ENCODE results near the gene ZNF653. TPM values are rescaled to one million over a fixed set of nuclear protein-coding genes. Genes with fewer than 3 reads are reported as not detected.

ZNF653 gene
- total RNA-seq, 2 donors from 2014 or later, result 5.4 to 25.0 TPM

DNA sequence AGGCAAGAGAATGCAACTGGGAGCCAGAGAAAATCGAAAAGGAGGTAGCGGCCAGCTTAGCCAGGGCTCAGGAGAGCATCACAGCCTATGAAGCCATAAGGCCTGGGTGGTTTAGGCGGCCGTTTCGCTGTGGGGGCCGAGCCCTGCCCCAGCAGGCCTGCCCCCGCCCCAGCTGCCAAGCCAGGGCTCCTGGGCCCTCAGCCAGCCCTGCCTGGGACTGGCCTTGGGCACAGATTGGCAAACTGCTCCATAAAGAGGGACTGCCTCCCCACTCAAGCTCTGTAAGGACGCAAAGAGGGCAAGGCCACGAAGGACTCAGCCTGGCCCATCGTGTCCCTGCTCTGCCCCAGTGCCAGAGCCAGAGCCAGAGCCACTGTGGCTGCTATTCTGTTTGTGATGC is 10.2 kb downstream of the ZNF653 start:
- Histone ChIP-seq H3K27me3 (replicated peaks; ENCODE audit: insufficient read depth) (no peaks in the 10 kb centered on the region), H3K4me1 (ENCODE audit: control insufficient read depth in 1 of 2, low read depth in 2 of 2) (no peaks in the 10 kb centered on the region), H3K4me3 (no peak overlapping the region), H3K36me3 (peaks cover 21% of the 10 kb centered on the region), H3K27ac (no peak overlapping the region), H3K9me3 (no peaks in the 10 kb centered on the region)
- TF ChIP-seq, protein P1, sequence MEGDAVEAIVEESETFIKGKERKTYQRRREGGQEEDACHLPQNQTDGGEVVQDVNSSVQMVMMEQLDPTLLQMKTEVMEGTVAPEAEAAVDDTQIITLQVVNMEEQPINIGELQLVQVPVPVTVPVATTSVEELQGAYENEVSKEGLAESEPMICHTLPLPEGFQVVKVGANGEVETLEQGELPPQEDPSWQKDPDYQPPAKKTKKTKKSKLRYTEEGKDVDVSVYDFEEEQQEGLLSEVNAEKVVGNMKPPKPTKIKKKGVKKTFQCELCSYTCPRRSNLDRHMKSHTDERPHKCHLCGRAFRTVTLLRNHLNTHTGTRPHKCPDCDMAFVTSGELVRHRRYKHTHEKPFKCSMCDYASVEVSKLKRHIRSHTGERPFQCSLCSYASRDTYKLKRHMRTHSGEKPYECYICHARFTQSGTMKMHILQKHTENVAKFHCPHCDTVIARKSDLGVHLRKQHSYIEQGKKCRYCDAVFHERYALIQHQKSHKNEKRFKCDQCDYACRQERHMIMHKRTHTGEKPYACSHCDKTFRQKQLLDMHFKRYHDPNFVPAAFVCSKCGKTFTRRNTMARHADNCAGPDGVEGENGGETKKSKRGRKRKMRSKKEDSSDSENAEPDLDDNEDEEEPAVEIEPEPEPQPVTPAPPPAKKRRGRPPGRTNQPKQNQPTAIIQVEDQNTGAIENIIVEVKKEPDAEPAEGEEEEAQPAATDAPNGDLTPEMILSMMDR (IDR thresholded peaks at IDR 0.05), result no peak
- ATAC-seq (ENCODE audit: insufficient number of reproducible peaks, low FRiP score, low read depth) (no peak), DNase-seq (ENCODE audit: low spot score) (no peak)

DNA sequence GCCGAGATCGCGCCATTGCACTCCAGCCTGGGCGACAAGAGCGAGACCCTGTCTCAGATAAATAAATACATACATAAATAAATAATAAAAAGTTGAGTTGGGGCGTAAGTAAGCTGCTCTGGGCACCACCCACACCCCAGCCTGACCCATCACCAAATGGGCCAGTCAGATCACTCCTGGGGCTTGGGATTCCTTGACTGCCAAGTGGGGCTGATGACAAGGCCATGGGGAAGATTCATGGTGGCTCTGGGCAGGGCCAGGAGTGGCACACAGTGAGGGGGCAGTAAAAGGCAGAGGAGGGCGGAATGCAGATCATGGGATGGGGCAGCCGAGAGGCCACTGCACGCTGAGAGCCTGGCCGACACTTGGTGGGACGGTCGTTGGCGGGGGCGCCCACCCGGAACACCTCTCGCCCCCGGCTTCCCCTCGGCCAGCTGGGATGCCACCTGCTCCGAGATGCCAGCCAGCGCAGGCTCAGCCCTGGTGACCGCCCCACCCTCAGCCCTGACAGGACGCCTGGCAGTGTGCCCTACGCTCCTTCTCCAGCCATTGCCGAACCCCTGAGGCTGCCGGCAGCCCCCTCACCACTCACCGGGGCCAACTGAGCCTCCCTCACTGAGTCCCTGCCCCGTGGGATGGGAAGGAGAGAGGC is 10.9 kb downstream of the ZNF653 start:
- TF ChIP-seq, protein P1 (IDR thresholded peaks at IDR 0.05), result no peak
- H3K36me3 ChIP-seq, result peaks cover 22% of the 10 kb centered on the region
- no peak overlapping the region for H3K27ac ChIP-seq
- no peaks in the 10 kb centered on the region for H3K9me3 ChIP-seq
- H3K27me3 ChIP-seq (replicated peaks; ENCODE audit: insufficient read depth), result no peaks in the 10 kb centered on the region
- H3K4me1 ChIP-seq (ENCODE audit: control insufficient read depth in 1 of 2, low read depth in 2 of 2), result no peaks in the 10 kb centered on the region
- no peak overlapping the region for H3K4me3 ChIP-seq
- DNase-seq (ENCODE audit: low spot score), result no peak
- no peak for ATAC-seq (ENCODE audit: insufficient number of reproducible peaks, low FRiP score, low read depth)

DNA sequence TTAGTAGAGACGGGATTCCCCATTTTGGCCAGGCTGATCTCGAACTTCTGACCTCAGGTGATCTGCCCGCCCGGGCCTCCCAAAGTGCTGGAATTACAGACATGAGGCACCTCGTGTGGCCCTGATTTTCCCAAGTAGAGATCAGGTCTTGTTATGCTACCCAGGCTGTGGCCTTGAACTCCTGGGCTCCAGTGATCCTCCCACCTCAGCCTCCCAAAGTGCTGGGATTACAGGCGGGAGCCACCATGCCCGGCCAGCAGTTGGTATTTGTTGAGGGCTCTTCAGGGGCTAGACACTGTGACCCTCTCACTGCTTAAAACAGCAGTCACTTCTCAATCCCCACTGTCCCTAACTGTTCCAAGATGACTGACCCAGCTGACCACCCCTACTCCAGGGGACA is 16.3 kb downstream of the ZNF653 start:
- TF ChIP-seq, protein P1 (IDR thresholded peaks at IDR 0.05), result no peak
- Histone ChIP-seq H3K27me3 (replicated peaks; ENCODE audit: insufficient read depth) (no peaks in the 10 kb centered on the region), H3K9me3 (no peaks in the 10 kb centered on the region), H3K4me1 (ENCODE audit: control insufficient read depth in 1 of 2, low read depth in 2 of 2) (no peaks in the 10 kb centered on the region), H3K4me3 (no peak overlapping the region), H3K36me3 (peaks cover 11% of the 10 kb centered on the region), H3K27ac (no peak overlapping the region)
- DNase-seq (ENCODE audit: low spot score) (no peak), ATAC-seq (ENCODE audit: insufficient number of reproducible peaks, low FRiP score, low read depth) (no peak)

DNA sequence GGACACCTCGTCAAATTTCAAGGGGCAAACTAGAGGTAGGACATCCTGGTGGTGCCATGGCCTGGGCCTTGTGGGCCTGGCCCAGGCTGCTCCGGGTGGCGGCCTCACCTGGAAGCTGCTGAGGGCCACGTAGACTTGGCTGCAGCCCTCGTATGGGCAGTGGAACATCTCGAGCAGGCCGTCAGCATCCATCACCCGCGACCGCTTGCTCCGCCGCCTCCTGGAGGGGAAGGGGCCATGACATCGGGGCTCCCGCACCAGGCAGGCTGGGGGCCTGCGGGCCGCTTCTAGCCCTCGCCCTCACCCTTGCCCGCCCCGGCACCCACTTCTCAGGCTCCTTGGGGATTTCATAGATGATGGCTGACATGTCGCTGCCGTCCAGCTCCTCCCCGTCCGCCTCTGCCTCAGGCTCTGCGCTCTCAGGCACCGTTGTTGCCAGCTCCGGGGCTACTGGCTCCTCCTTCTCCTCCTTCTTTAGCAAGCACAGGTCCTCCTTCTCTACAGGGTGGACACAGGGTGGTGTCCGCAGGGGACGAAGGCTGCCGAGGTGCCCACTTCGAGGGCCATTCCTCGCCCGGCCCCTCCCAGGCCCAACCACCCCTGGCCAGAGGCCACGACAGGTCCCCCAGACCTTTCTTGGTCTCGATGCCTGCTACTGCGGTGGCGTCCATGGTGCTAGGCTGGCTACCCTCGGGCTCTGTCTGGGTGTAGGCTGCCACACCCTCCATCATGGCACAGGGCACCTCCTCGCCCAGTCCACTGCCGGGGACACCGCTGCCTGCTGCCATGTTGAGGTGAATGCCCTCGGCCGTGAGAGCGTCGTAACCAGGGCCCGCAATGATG is 18.8 kb downstream of the ZNF653 start:
- ATAC-seq (ENCODE audit: insufficient number of reproducible peaks, low FRiP score, low read depth) (no peak), DNase-seq (ENCODE audit: low spot score) (no peak)
- no peaks in the 10 kb centered on the region for H3K9me3 ChIP-seq
- no peak overlapping the region for H3K27ac ChIP-seq
- peaks cover 4% of the 10 kb centered on the region for H3K27me3 ChIP-seq (replicated peaks; ENCODE audit: insufficient read depth)
- H3K4me1 ChIP-seq (ENCODE audit: control insufficient read depth in 1 of 2, low read depth in 2 of 2), result peaks cover 6 to 14% of the 10 kb centered on the region in 2 donors
- no peak overlapping the region for H3K4me3 ChIP-seq
- TF ChIP-seq, protein P1 (IDR thresholded peaks at IDR 0.05), result no peak
- peaks cover 4% of the 10 kb centered on the region for H3K36me3 ChIP-seq

DNA sequence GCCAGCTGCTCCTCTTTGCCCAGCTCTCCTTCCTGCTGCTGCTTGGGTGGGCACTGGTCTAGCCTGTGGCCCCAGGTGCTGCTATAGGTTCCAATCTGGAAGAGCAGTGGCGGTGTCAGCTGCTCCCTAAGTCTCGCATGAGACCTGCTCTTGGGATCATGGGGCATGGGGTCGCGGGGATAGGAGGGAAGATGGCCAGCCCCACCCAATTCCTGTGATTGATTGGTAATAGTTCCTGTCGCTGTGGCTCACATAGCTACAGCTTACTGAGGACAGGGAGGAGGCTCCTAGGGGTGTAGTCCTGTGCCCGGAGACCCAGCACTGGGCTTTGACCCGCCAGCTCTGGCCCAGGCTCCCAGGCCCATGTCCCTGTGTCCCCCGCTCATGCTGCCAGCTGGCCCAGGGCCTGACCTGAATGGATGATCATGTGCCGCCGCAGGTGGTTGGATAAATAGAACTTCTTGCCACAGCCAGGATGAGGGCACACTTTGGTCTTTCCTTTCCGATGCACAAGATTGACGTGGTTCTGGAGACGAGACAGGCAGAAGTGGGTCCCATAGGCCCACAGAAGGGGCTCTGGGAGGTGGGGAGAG is 20.3 kb downstream of the ZNF653 start:
- ATAC-seq (ENCODE audit: insufficient number of reproducible peaks, low FRiP score, low read depth) (no peak), DNase-seq (ENCODE audit: low spot score) (no peak)
- peaks cover 6 to 16% of the 10 kb centered on the region in 2 donors for H3K4me1 ChIP-seq (ENCODE audit: control insufficient read depth in 1 of 2, low read depth in 2 of 2)
- peaks cover 4% of the 10 kb centered on the region for H3K36me3 ChIP-seq
- no peak overlapping the region for H3K27ac ChIP-seq
- H3K27me3 ChIP-seq (replicated peaks; ENCODE audit: insufficient read depth), result peaks cover 7% of the 10 kb centered on the region
- no peak overlapping the region for H3K4me3 ChIP-seq
- H3K9me3 ChIP-seq, result no peaks in the 10 kb centered on the region
- TF ChIP-seq, protein P1 (IDR thresholded peaks at IDR 0.05), result no peak

All from thoracic aorta (tissue), 2 donors.